Neural cell (in vitro differentiated cells): Measurements from ENCODE around the gene RYR3. TPM values are rescaled to one million over a fixed set of nuclear protein-coding genes. Genes with fewer than 3 reads are reported as not detected.

Experiments used
- H2AFZ ChIP-seq: fragments of 200-600, 300-800 bp; sonication (generic), shearing (Covaris generic); 2 replicates; pipeline ENCODE4 v1.6.0; 2014; ENCODE audit warnings: low read depth, mild to moderate bottlenecking, antibody characterized with exemption, low read length, moderate library complexity
- H3F3A ChIP-seq: fragments of 200-600 bp; shearing (Covaris generic); 2 replicates; pipeline ENCODE4 v1.6.1; 2016; ENCODE audit warnings: mild to moderate bottlenecking, moderate library complexity, mixed read lengths, antibody characterized with exemption, low read length; ENCODE audit not compliant: insufficient read depth, poor library complexity, severe bottlenecking
- H3K27ac ChIP-seq: fragments of 200-600, 300-800 bp; sonication (generic), shearing (Covaris generic); 2 replicates; pipeline ENCODE4 v1.5.1; 2014; ENCODE audit warnings: mild to moderate bottlenecking, low read length, moderate library complexity
- H3K27me3 ChIP-seq: fragments of 300-800, 200-600 bp; sonication (generic), shearing (Covaris generic); 2 replicates; pipeline ENCODE4 v1.6.0; 2014; ENCODE audit warnings: mild to moderate bottlenecking, low read depth, low read length, moderate library complexity; ENCODE audit not compliant: insufficient read depth
- H3K36me3 ChIP-seq: fragments of 300-800, 200-600 bp; sonication (generic), shearing (Covaris generic); 2 replicates; pipeline ENCODE4 v1.5.1; 2014; ENCODE audit warnings: mild to moderate bottlenecking, antibody characterized with exemption, low read length, moderate library complexity; ENCODE audit not compliant: insufficient read depth
- H3K4me2 ChIP-seq: fragments of 300-800, 200-600 bp; sonication (generic), shearing (Covaris generic); 2 replicates; pipeline ENCODE4 v1.6.0; 2014; ENCODE audit warnings: mild to moderate bottlenecking, low read length
- H3K4me3 ChIP-seq: fragments of 300-800, 200-600 bp; sonication (generic), shearing (Covaris generic); 2 replicates; pipeline ENCODE4 v1.5.1; 2014; ENCODE audit warnings: mild to moderate bottlenecking, low read length, moderate library complexity
- H3K79me2 ChIP-seq: fragments of 200-600 bp; shearing (Covaris generic); replicated peaks from 2 replicates; pipeline ENCODE4 v1.6.0; 2014; ENCODE audit warnings: mild to moderate bottlenecking, low read length, moderate library complexity; ENCODE audit not compliant: insufficient read depth
- H3K9ac ChIP-seq: fragments of 300-800, 200-600 bp; sonication (generic), shearing (Covaris generic); 2 replicates; pipeline ENCODE4 v1.6.1; 2016; ENCODE audit warnings: mild to moderate bottlenecking, low read length, mixed read lengths
- H3K9me2 ChIP-seq: fragments of 200-600 bp; shearing (Covaris generic); 2 replicates; pipeline ENCODE4 v1.6.1; 2016; ENCODE audit warnings: mild to moderate bottlenecking, low read length, mixed read lengths; ENCODE audit not compliant: insufficient read depth
- H3K9me3 ChIP-seq: fragments of 200-600, 300-800 bp; sonication (generic), shearing (Covaris generic); 2 replicates; pipeline ENCODE4 v1.6.1; 2016; ENCODE audit warnings: mild to moderate bottlenecking, mixed run types, low read length, moderate library complexity, mixed read lengths
- H4K20me1 ChIP-seq: fragments of 200-600 bp; shearing (Covaris generic); 2 replicates; pipeline ENCODE4 v1.6.1; 2016; ENCODE audit warnings: mild to moderate bottlenecking, mixed run types; ENCODE audit not compliant: insufficient read depth
- CTCF ChIP-seq: fragments of 450-650 bp; IDR thresholded peaks from 2 replicates; pipeline ENCODE4 v1.5.1; 2014; ENCODE audit warnings: antibody characterized with exemption, mild to moderate bottlenecking, moderate library complexity; ENCODE audit not compliant: poor library complexity, severe bottlenecking
- EP300 ChIP-seq: fragments of 450-650 bp; conservative IDR thresholded peaks from 2 replicates; pipeline ENCODE4 v1.6.1; 2014; ENCODE audit warnings: antibody characterized with exemption, mild to moderate bottlenecking, moderate library complexity; ENCODE audit not compliant: poor library complexity, severe bottlenecking
- EZH2 ChIP-seq: fragments of 200-600, 300-800 bp; shearing (Covaris generic), sonication (generic); IDR thresholded peaks from 2 replicates; pipeline ENCODE4 v1.6.1; 2014; ENCODE audit warnings: antibody characterized with exemption, low read length, borderline replicate concordance, mild to moderate bottlenecking; ENCODE audit not compliant: insufficient read depth, poor library complexity, severe bottlenecking
- MXI1 ChIP-seq: fragments of 450-650 bp; conservative IDR thresholded peaks from 2 replicates; pipeline ENCODE4 v1.6.1; 2014; ENCODE audit warnings: antibody characterized with exemption, mild to moderate bottlenecking; ENCODE audit not compliant: poor library complexity, severe bottlenecking
- POLR2AphosphoS5 ChIP-seq: IDR thresholded peaks from 2 replicates; pipeline ENCODE4 v1.6.1; 2012
- RAD21 ChIP-seq: fragments of 450-650 bp; conservative IDR thresholded peaks from 2 replicates; pipeline ENCODE4 v1.6.1; 2014; ENCODE audit warnings: antibody characterized with exemption, mild to moderate bottlenecking, moderate library complexity
- SMC3 ChIP-seq: fragments of 450-650 bp; conservative IDR thresholded peaks from 2 replicates; pipeline ENCODE4 v1.6.1; 2014; ENCODE audit warnings: antibody characterized with exemption, mild to moderate bottlenecking, moderate library complexity; ENCODE audit not compliant: poor library complexity
- TAF1 ChIP-seq: IDR thresholded peaks from 2 replicates; pipeline ENCODE4 v1.6.1; 2012; ENCODE audit warnings: low read depth
- polyA plus RNA-seq: library from polyadenylated mRNA; depleted of rRNA; stranded (reverse); fragments of >200 nt; gene quantifications from 2 replicates; pipeline ENCODE4 v1.2.3, GENCODE V29; 2014
- TF ChIP-seq, protein P1 (sequence below): IDR thresholded peaks from 2 replicates; pipeline ENCODE4 v1.6.1; 2012; ENCODE audit warnings: borderline replicate concordance

The RYR3 gene
- polyA plus RNA-seq, 1 donor from 2014 or later, result 12.6 TPM

DNA sequence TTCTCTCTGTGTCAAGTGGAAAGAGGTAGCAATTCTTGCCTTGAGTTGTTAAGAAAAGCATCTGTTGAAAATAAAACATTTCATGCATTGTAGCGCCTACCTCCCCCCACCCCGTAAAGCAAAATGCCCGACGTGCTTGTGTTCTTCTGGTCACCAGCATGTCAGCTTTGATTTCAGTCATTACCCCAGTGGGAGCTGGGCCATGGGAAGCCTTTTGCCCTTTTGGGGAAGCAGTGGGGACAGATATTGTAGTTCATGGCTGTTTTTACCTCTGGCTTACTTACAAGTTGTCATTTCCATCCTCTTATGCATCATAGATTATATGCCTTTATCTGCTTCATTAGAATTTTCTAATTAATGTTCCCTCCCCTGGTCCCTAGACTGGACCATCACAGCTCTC, 328.7 kb downstream of the RYR3 start:
- H3K27ac ChIP-seq, result no peak overlapping the region
- no peaks in the 10 kb centered on the region for H3K9me3 ChIP-seq
- H3K9me2 ChIP-seq, result no peaks in the 10 kb centered on the region
- H3K9ac ChIP-seq, result no peak overlapping the region
- H3K79me2 ChIP-seq, result no peaks in the 10 kb centered on the region
- H3F3A ChIP-seq, result no peaks in the 10 kb centered on the region
- no peak overlapping the region for H3K4me3 ChIP-seq
- H3K27me3 ChIP-seq, result no peaks in the 10 kb centered on the region
- no peaks in the 10 kb centered on the region for H3K36me3 ChIP-seq
- no peak overlapping the region for H3K4me2 ChIP-seq
- H4K20me1 ChIP-seq, result no peaks in the 10 kb centered on the region
- peak; percentile 2 for TF ChIP-seq EP300
- TF ChIP-seq SMC3, result no peak
- H2AFZ ChIP-seq, result no peak overlapping the region

GRCh38 chr15:33639978-33640377, 329.2 kb downstream of the RYR3 start:
- Histone ChIP-seq H3K27ac (no peak overlapping the region), H3K9me3 (no peaks in the 10 kb centered on the region), H3K9ac (no peak overlapping the region), H3K36me3 (no peaks in the 10 kb centered on the region), H3K9me2 (no peaks in the 10 kb centered on the region), H3K4me3 (no peak overlapping the region), H3K27me3 (no peaks in the 10 kb centered on the region), H4K20me1 (no peaks in the 10 kb centered on the region), H2AFZ (no peak overlapping the region), H3F3A (no peaks in the 10 kb centered on the region), H3K79me2 (no peaks in the 10 kb centered on the region), H3K4me2 (no peak overlapping the region)
- TF ChIP-seq EZH2 (no peak), EP300 (peak; percentile 7)

GRCh38 chr15:33641069-33641468, 330.3 kb downstream of the RYR3 start:
- Histone ChIP-seq H2AFZ (no peak overlapping the region), H3K4me2 (no peak overlapping the region)

More at GRCh38 chr15:33641069-33641468, 330.3 kb downstream of the RYR3 start:
- Histone ChIP-seq H4K20me1 (no peaks in the 10 kb centered on the region), H3K4me3 (no peak overlapping the region), H3F3A (no peaks in the 10 kb centered on the region), H3K27ac (no peak overlapping the region), H3K9me3 (no peaks in the 10 kb centered on the region), H3K79me2 (no peaks in the 10 kb centered on the region), H3K9ac (no peak overlapping the region), H3K36me3 (no peaks in the 10 kb centered on the region), H3K27me3 (no peaks in the 10 kb centered on the region), H3K9me2 (no peaks in the 10 kb centered on the region)
- TF ChIP-seq TAF1 (no peak), MXI1 (no peak), EP300 (no peak), EZH2 (no peak), SMC3 (no peak), RAD21 (no peak), POLR2AphosphoS5 (no peak), CTCF (no peak)
- TF ChIP-seq, protein P1, sequence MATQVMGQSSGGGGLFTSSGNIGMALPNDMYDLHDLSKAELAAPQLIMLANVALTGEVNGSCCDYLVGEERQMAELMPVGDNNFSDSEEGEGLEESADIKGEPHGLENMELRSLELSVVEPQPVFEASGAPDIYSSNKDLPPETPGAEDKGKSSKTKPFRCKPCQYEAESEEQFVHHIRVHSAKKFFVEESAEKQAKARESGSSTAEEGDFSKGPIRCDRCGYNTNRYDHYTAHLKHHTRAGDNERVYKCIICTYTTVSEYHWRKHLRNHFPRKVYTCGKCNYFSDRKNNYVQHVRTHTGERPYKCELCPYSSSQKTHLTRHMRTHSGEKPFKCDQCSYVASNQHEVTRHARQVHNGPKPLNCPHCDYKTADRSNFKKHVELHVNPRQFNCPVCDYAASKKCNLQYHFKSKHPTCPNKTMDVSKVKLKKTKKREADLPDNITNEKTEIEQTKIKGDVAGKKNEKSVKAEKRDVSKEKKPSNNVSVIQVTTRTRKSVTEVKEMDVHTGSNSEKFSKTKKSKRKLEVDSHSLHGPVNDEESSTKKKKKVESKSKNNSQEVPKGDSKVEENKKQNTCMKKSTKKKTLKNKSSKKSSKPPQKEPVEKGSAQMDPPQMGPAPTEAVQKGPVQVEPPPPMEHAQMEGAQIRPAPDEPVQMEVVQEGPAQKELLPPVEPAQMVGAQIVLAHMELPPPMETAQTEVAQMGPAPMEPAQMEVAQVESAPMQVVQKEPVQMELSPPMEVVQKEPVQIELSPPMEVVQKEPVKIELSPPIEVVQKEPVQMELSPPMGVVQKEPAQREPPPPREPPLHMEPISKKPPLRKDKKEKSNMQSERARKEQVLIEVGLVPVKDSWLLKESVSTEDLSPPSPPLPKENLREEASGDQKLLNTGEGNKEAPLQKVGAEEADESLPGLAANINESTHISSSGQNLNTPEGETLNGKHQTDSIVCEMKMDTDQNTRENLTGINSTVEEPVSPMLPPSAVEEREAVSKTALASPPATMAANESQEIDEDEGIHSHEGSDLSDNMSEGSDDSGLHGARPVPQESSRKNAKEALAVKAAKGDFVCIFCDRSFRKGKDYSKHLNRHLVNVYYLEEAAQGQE, result no peak
